GM12891 (cell line): ENCODE measurements around the gene FUT8.

Experiments used
- POLR2A ChIP-seq: IDR thresholded peaks from 2 replicates; pipeline ENCODE4 v1.6.1; 2011; ENCODE audit warnings: low read depth, low read length, control low read depth
- POLR2AphosphoS5 ChIP-seq: IDR thresholded peaks from 2 replicates; pipeline ENCODE4 v1.6.1; 2011; ENCODE audit warnings: low read depth, low read length, control low read depth

DNA sequence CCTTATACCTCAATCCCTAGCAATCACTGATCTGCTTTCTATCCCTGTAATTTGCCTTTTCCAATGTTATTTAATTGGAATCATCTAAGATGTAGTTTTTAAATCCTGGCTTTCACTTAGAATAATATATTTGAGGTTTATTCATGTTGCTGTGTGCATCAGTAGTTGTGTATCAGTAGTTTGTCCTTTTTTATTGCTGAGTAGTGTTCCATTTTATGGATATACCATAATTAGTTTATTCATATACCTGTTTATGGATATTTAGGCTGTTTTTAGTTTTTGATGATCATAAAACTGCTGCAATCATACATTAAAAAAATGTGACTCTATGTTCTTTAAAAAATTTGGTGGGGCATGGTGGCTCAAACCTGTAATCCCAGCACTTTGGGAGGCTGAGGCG is 43.7 kb downstream of the FUT8 start:
- TF ChIP-seq POLR2AphosphoS5 = no peak
- TF ChIP-seq POLR2A = no peak
